Left lung (tissue), 10 donors: ENCODE data around the gene TBCD. TPM values are rescaled to one million over a fixed set of nuclear protein-coding genes. Genes with fewer than 3 reads are reported as not detected.

Experiments
- ATAC-seq: fragments of 200-7000 bp; cut with Tn5 transposase; one replicate; pipeline ENCODE4 v1.9.1; 2020; ENCODE audit warnings: moderate library complexity
- DNase-seq, 4 donors: peaks; one replicate each; pipeline ENCODE4 v3.0.0-alpha.2; 2013 to 2020
- H3K27ac ChIP-seq, 2 donors: fragments of 200-600 bp; sonication (generic) in 1 of 2; one replicate each; pipeline versions ENCODE4 v1.5.0 to v1.8.0; 2020 to 2021
- H3K27me3 ChIP-seq, 2 donors: fragments of 200-600 bp; sonication (generic) in 1 of 2; one replicate each; pipeline versions ENCODE4 v1.5.0 to v1.8.0; 2020 to 2021
- H3K36me3 ChIP-seq, 2 donors: fragments of 200-600 bp; sonication (generic) in 1 of 2; one replicate each; pipeline versions ENCODE4 v1.5.0 to v1.8.0; 2020 to 2021
- H3K4me1 ChIP-seq, 2 donors: fragments of 200-600 bp; one replicate each; pipeline ENCODE4 v1.8.0; 2021
- H3K4me3 ChIP-seq, 2 donors: fragments of 200-600 bp; sonication (generic) in 1 of 2; one replicate each; pipeline versions ENCODE4 v1.5.0 to v1.8.0; 2020 to 2021; ENCODE audit warnings: mild to moderate bottlenecking in 1 of 2
- H3K9me3 ChIP-seq, 2 donors: fragments of 200-600 bp; sonication (generic) in 1 of 2; one replicate each; pipeline versions ENCODE4 v1.5.0 to v1.8.0; 2020 to 2021
- intact Hi-C, 2 donors: fragments of 100-400 bp; cut with DNase I; formaldehyde crosslinking; loops; one replicate each; pipeline versions ENCODE4 v1.11.2 to v1.14.2; 2022
- polyA plus RNA-seq, 6 donors: library from polyadenylated mRNA; unstranded; fragments of 120-200 nt; gene quantifications; one replicate each; pipeline ENCODE4 v1.2.1, GENCODE V29; 2013; ENCODE audit not compliant: insufficient read length in 6 of 6
- total RNA-seq, 2 donors: library from RNA; stranded (reverse); fragmentation: NEBNext Ultra II Directional; extraction: Animal tissue kit (Norgen Biotek cat#: 25700); gene quantifications; one replicate each; pipeline ENCODE4 v1.2.1, GENCODE V29; 2021
- TF ChIP-seq, protein P1 (sequence below), 2 donors: fragments of 200-600 bp; sonication (generic) in 1 of 2; IDR thresholded peaks; one replicate each; pipeline versions ENCODE4 v1.5.0 to v1.8.0; 2021; ENCODE audit warnings: antibody characterized with exemption in 2 of 2
- donor health status: DM: no; HTN: yes; CAD: no.
- donor health status: DM: no; HTN: no; CAD: no.

Gene TBCD
- total and polyA plus RNA-seq, 8 donors: 87.2 to 133 (median 104) TPM

DNA sequence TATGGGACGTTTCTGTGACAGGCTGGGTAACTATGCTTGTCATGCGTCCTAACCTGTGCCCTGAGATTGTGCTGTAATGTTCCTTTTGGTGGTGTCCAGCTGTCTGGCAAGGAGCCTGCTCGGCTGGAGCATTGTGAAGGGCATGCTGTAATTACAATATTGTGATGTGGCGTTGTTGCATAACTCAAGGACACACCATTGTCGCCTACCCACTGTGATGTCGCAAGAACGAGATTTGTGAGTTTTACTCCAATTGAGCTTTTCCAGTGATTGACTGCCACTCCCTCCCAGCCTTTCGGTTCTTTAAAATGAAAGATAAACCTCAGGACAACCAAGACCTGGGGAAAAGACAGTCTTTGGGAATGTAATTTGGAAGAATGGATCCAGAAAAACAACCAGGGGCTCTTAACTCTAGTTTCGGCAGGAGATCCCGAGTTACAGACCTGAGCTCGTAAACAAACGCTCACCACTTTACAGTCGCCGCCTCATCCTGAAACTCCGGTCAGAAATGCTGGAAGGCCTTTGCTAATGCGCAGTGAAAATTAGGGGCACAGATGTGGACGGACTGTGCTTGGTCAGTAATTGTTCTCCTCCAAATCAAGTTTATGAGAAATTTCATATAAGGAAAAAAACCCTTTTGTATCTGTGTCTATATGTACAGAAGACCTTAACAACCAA, 86.7 kb downstream of the TBCD start:
- peaks cover 0 to 7% of the 10 kb centered on the region in 2 donors for H3K36me3 ChIP-seq
- H3K27ac ChIP-seq: peak overlapping the region; percentile 49 to 54
- no peaks in the 10 kb centered on the region for H3K9me3 ChIP-seq
- intact Hi-C loops: no loop called here
- peak in 3 of 4 donors; percentile 58 to 83 (median 79) for DNase-seq
- TF ChIP-seq, protein P1, sequence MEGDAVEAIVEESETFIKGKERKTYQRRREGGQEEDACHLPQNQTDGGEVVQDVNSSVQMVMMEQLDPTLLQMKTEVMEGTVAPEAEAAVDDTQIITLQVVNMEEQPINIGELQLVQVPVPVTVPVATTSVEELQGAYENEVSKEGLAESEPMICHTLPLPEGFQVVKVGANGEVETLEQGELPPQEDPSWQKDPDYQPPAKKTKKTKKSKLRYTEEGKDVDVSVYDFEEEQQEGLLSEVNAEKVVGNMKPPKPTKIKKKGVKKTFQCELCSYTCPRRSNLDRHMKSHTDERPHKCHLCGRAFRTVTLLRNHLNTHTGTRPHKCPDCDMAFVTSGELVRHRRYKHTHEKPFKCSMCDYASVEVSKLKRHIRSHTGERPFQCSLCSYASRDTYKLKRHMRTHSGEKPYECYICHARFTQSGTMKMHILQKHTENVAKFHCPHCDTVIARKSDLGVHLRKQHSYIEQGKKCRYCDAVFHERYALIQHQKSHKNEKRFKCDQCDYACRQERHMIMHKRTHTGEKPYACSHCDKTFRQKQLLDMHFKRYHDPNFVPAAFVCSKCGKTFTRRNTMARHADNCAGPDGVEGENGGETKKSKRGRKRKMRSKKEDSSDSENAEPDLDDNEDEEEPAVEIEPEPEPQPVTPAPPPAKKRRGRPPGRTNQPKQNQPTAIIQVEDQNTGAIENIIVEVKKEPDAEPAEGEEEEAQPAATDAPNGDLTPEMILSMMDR (IDR thresholded peaks at IDR 0.05): no peak
- H3K4me3 ChIP-seq: peak overlapping the region; percentile 6 to 10
- H3K27me3 ChIP-seq: no peaks in the 10 kb centered on the region
- peak; percentile 78 for ATAC-seq
- peaks cover 7 to 25% of the 10 kb centered on the region in 2 donors for H3K4me1 ChIP-seq

DNA sequence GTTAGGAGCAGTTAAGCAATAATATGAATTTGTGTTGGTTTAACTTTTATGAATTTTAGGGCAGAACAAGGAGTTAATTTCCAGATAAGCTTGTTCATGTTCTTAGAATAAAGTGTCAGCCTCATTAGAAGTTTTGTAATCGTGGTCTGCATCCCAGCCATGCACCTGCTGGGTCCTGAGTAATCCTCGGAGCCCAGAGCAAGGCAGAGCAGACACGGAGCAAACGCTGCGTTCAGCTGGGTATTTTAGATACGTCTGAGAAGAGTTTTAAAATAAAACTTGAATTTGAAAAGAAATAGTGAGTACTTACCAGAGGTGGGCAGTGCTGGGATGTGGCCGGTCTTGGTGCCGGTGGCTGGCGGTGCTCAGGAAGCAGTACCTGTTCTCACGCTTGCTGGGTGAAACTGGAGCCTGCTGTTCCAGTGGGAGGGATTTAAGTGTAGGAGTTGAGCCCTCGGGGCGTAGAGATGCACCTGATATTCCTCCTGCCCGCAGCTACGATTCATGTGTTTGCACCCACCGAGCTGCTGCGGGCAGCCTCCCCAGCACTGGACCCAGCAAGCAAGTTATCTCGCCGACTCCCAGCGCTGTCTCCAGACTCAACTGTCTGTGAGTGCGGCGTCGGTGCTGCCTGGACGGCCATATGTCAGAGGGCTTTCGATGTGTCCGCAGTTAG, 87.9 kb downstream of the TBCD start, which contains the start of gene ZNF750:
Gene ZNF750 (minus strand): TSS at position 406 of the 676 bp plus-strand sequence. CDS start 7,568 bp downstream, outside the sequence.
- H3K27ac ChIP-seq: peak within 1 kb of the TSS; percentile 49 to 54
- DNase-seq: no peak
- peak; percentile 62 for ATAC-seq
- TF ChIP-seq, protein P1 (IDR thresholded peaks at IDR 0.05): no peak
- no peaks in the 10 kb centered on the region for H3K9me3 ChIP-seq
- no peaks in the 10 kb centered on the region for H3K27me3 ChIP-seq
- peak within 1 kb of the TSS; percentile 10 to 16 for H3K4me3 ChIP-seq
- intact Hi-C loops: no loop called here
- no peaks in the 10 kb centered on the region for H3K36me3 ChIP-seq
- peaks cover 7 to 25% of the 10 kb centered on the region in 2 donors for H3K4me1 ChIP-seq

DNA sequence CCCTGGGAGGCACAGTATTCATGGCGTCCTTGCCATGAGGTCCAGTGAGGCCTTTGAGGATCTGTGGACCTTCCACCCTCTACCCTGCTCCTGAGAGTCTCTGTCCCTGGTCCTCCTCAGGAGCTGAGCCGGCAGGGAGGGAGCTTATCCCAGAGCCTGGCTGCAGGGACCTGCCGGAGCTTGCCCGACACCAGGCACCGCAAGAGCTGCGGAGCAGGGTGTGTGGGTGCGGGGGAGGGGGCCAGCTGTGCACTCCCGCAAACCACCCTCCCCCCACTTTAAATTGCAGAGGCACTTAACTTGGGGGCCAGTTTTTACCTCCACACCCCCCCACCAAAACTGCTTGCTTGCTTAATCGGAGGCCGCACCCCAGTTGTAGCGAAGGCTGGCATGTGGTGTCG, 88.6 kb downstream of the TBCD start:
- TF ChIP-seq, protein P1 (IDR thresholded peaks at IDR 0.05): no peak
- no peak overlapping the region for H3K27ac ChIP-seq
- intact Hi-C loops: no loop called here
- H3K9me3 ChIP-seq: no peaks in the 10 kb centered on the region
- H3K36me3 ChIP-seq: no peaks in the 10 kb centered on the region
- no peak for ATAC-seq
- no peaks in the 10 kb centered on the region for H3K27me3 ChIP-seq
- DNase-seq: no peak
- H3K4me3 ChIP-seq: no peak overlapping the region
- peaks cover 7 to 25% of the 10 kb centered on the region in 2 donors for H3K4me1 ChIP-seq

DNA sequence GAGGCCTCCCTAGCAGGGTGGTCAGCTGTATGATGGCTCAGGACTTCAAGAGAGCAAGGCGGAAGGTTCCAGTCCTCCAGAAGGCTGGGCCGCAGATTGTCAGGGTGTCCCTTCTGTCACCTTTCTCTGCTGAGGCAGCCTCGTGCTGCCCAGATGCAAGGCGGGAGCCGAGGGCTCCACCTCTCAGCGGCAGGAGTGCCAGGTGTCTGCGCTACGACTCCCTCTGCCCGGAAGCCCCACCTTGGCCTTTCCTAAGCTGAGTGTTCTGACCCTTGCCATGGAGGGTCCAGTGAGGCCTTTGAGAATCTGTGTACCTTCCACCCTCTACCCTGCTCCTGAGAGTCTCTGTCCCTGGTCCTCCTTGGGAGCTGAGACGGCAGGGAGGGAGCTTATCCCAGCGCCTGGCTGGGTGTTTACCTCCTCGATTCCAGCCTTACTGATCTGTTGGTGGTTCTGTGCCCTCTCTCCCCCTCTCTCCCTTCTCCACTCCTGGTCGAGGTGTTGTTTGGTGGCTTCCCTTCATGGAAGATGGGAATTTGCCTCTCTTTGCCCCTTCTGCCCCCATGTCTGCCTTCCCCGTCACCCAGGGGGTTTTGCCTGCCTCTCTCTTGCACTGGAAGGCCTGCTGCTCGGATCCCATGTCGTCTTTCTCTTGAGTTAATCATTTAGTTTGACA, 90.2 kb downstream of the TBCD start:
- no peak for ATAC-seq
- H3K36me3 ChIP-seq: no peaks in the 10 kb centered on the region
- peak in 1 of 4 donors; percentile 29 for DNase-seq
- H3K27ac ChIP-seq: no peak overlapping the region
- intact Hi-C loops: no loop called here
- peaks cover 7 to 23% of the 10 kb centered on the region in 2 donors for H3K4me1 ChIP-seq
- TF ChIP-seq, protein P1 (IDR thresholded peaks at IDR 0.05): no peak
- H3K9me3 ChIP-seq: no peaks in the 10 kb centered on the region
- no peaks in the 10 kb centered on the region for H3K27me3 ChIP-seq
- H3K4me3 ChIP-seq: no peak overlapping the region
